Fibroblast of skin of back (primary cell): ENCODE measurements around the gene EVI5.
"Not testable (repeated sequence)": the region's sequence is repeated elsewhere in the genome, so short reads cannot be mapped to it uniquely, and the experiment has no call there.

ENCODE experiments used
- DNase-seq: peaks from one replicate; pipeline ENCODE4 v3.0.0-alpha.2; 2013

The EVI5 gene

GRCh38 chr1:92747735-92748134, 37.2 kb downstream of the EVI5 start:
- no peak for DNase-seq

- DNase-seq = not testable (repeated sequence)
Measured at GRCh38 chr1:92746255-92746654, 38.7 kb downstream of the EVI5 start.

GRCh38 chr1:92743221-92743620, 41.7 kb downstream of the EVI5 start:
- DNase-seq = no peak

- DNase-seq = no peak
Measured at GRCh38 chr1:92739669-92740524, 45.0 kb downstream of the EVI5 start.

GRCh38 chr1:92736395-92736794, 48.5 kb downstream of the EVI5 start:
- DNase-seq = no peak

- no peak for DNase-seq
Measured at GRCh38 chr1:92730476-92730875, 54.4 kb downstream of the EVI5 start.

GRCh38 chr1:92728697-92729096, 56.2 kb downstream of the EVI5 start:
- DNase-seq = no peak

- DNase-seq = peak; percentile 37
Measured at GRCh38 chr1:92723713-92724112, 61.2 kb downstream of the EVI5 start.

GRCh38 chr1:92721886-92722285, 63.0 kb downstream of the EVI5 start:
- DNase-seq = no peak

- not testable (repeated sequence) for DNase-seq
Measured at GRCh38 chr1:92721157-92721556, 63.8 kb downstream of the EVI5 start.

GRCh38 chr1:92715476-92715951, 69.4 kb downstream of the EVI5 start:
- not testable (repeated sequence) for DNase-seq

GRCh38 chr1:92713939-92714338, 71.0 kb downstream of the EVI5 start:
- DNase-seq = no peak

- no peak for DNase-seq
Measured at GRCh38 chr1:92711473-92712165, 73.3 kb downstream of the EVI5 start.

GRCh38 chr1:92709738-92710137, 75.2 kb downstream of the EVI5 start:
- peak; percentile 59 for DNase-seq

- DNase-seq = no peak
Measured at GRCh38 chr1:92708368-92708950, 76.4 kb downstream of the EVI5 start.

GRCh38 chr1:92707709-92708108, 77.2 kb downstream of the EVI5 start:
- no peak for DNase-seq

- DNase-seq = no peak
Measured at GRCh38 chr1:92707292-92707691, 77.6 kb downstream of the EVI5 start.

GRCh38 chr1:92705446-92705845, 79.5 kb downstream of the EVI5 start:
- peak; percentile 10 for DNase-seq

- DNase-seq = peak; percentile 42
Measured at GRCh38 chr1:92701147-92701546, 83.8 kb downstream of the EVI5 start.

- no peak for DNase-seq
Measured at GRCh38 chr1:92698932-92699331, 86.0 kb downstream of the EVI5 start.

GRCh38 chr1:92695104-92695503, 89.8 kb downstream of the EVI5 start:
- DNase-seq = no peak

- no peak for DNase-seq
Measured at GRCh38 chr1:92691925-92692324, 93.0 kb downstream of the EVI5 start.

GRCh38 chr1:92690212-92690906, 94.5 kb downstream of the EVI5 start:
- DNase-seq = no peak
